ENCODE data around the gene KDM1B.
A peak's percentile ranks its signal among the peaks of the same experiment; 100 is the strongest.

Gene KDM1B

DNA sequence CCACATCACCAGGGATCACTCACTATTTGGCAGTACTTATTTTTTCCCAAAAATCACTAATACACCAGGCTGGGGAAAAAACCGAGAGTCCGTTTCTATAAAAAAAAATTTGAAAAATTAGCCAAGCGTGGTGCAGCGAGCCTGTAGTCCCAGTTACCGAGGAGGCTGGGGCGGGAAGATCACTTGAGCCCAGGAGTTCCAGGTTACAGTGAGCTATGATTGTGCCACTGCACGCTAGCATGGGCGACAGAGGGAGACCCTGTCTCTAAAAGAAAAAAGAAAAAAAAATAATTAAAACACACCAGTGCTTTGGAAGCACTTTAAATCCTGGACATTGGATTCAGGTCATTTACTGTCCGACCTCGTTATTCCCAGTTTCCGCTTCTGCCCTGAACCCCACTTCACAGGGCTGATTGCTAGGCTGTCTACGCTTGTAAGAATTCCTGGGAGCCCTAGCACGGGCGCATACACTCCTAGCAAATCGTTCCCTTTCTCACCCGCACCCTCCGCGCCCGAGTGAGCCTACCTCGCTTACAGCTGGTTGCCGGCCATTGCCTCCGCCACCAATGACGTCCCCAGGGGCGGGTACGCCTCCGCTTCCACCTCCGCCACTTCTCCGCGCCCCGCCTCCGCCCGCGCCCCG is 594 bp upstream of the KDM1B start, which contains the start of gene TPMT:
TPMT (minus strand) TSS at position 571 of the 643 bp plus-strand sequence. CDS start 5,950 bp downstream, outside the sequence.
- H3K79me2 ChIP-seq (ENCODE audit: insufficient read depth, low read length) = no peaks in the 10 kb centered on the region
- peaks cover 25% of the 10 kb centered on the region for H3K4me1 ChIP-seq (ENCODE audit: insufficient read depth, low read length, severe bottlenecking)
- H3K4me2 ChIP-seq (ENCODE audit: low read length) = peak within 1 kb of the TSS; percentile 82
- H2AFZ ChIP-seq (ENCODE audit: low read length) = no peak within 1 kb of the TSS
- H3K9me2 ChIP-seq (ENCODE audit: low read depth, low read length) = no peaks in the 10 kb centered on the region
- no peak for TF ChIP-seq EZH2 (IDR thresholded peaks at IDR 0.05; ENCODE audit: borderline replicate concordance, low read length)
- TF ChIP-seq, protein P1, sequence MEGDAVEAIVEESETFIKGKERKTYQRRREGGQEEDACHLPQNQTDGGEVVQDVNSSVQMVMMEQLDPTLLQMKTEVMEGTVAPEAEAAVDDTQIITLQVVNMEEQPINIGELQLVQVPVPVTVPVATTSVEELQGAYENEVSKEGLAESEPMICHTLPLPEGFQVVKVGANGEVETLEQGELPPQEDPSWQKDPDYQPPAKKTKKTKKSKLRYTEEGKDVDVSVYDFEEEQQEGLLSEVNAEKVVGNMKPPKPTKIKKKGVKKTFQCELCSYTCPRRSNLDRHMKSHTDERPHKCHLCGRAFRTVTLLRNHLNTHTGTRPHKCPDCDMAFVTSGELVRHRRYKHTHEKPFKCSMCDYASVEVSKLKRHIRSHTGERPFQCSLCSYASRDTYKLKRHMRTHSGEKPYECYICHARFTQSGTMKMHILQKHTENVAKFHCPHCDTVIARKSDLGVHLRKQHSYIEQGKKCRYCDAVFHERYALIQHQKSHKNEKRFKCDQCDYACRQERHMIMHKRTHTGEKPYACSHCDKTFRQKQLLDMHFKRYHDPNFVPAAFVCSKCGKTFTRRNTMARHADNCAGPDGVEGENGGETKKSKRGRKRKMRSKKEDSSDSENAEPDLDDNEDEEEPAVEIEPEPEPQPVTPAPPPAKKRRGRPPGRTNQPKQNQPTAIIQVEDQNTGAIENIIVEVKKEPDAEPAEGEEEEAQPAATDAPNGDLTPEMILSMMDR (IDR thresholded peaks at IDR 0.05; ENCODE audit: low read length) = no peak
- H3K4me3 ChIP-seq (ENCODE audit: low read depth, low read length, poor library complexity, severe bottlenecking) = peak within 1 kb of the TSS; percentile 92
- no peaks in the 10 kb centered on the region for H3K27me3 ChIP-seq (ENCODE audit: insufficient read depth, low read length)
- H3K9me3 ChIP-seq (ENCODE audit: low read length) = no peaks in the 10 kb centered on the region
- peaks cover 11% of the 10 kb centered on the region for H3K36me3 ChIP-seq (ENCODE audit: insufficient read depth, low read length)
- no peaks in the 10 kb centered on the region for H4K20me1 ChIP-seq (ENCODE audit: insufficient read depth, low read length)
- H3K9ac ChIP-seq (ENCODE audit: low read length) = peak within 1 kb of the TSS; percentile 94
- H3F3A ChIP-seq (ENCODE audit: insufficient read depth, low read length) = no peaks in the 10 kb centered on the region
- H3K27ac ChIP-seq (ENCODE audit: low read depth, low read length, poor library complexity, severe bottlenecking) = peak within 1 kb of the TSS; percentile 58

DNA sequence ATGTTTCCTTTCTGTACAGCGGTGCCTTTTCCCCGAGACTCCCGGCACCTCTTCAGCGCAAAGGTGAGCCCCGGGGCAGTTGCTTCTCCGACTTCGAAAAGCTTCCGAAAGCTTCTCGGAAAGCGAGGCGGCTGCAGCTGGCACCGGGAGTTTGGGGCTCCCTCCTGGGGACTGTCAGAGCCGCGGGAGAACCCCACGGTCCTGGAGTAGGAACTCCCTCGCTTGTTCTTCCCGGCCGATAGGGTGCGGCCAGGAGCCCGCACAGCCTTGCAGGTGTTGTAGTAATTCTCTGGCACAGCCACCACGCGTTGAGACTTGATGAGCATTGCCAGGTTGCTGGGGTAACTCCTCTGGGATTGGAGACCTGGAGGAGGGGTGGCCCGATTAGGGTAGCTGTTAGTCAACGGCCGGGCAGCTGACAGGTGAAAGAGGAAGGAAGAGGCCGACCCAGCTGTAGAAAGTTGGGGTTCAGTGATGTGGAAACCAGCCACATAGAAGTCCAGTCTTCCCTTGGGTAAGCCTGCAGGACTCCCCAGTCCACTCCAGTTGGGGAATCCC is 721 bp downstream of the KDM1B start:
- H3K27me3 ChIP-seq (ENCODE audit: insufficient read depth, low read length) = no peaks in the 10 kb centered on the region

DNA sequence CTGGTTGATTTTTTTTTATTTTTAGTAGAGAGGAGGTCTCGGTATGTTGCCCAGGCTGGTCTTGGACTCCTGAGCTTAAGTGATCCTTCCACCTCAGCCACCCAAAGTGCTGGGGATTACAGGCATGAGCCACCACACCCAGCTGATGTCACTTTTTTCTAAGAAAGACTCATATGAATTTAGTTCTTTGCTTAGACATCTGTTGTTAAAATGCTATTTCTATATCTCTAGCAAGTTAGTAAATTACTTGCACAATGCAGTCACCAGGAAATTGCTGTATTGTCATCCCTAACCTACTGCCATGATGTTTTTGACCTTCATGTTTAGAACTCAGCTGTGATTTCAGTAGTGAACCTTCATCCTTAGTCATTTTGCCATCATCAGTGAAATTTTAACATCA is 5.7 kb downstream of the KDM1B start:
- no peaks in the 10 kb centered on the region for H4K20me1 ChIP-seq (ENCODE audit: insufficient read depth, low read length)
- no peak overlapping the region for H3K9ac ChIP-seq (ENCODE audit: low read length)
- no peaks in the 10 kb centered on the region for H3K9me3 ChIP-seq (ENCODE audit: low read length)
- no peaks in the 10 kb centered on the region for H3F3A ChIP-seq (ENCODE audit: insufficient read depth, low read length)
- TF ChIP-seq, protein P1 (IDR thresholded peaks at IDR 0.05; ENCODE audit: low read length) = no peak
- no peak for TF ChIP-seq EZH2 (IDR thresholded peaks at IDR 0.05; ENCODE audit: borderline replicate concordance, low read length)
- no peaks in the 10 kb centered on the region for H3K9me2 ChIP-seq (ENCODE audit: low read depth, low read length)
- H3K79me2 ChIP-seq (ENCODE audit: insufficient read depth, low read length) = no peaks in the 10 kb centered on the region
- H3K4me2 ChIP-seq (ENCODE audit: low read length) = no peak overlapping the region
- H3K27me3 ChIP-seq (ENCODE audit: insufficient read depth, low read length) = no peaks in the 10 kb centered on the region
- no peak overlapping the region for H3K27ac ChIP-seq (ENCODE audit: low read depth, low read length, poor library complexity, severe bottlenecking)
- no peak overlapping the region for H2AFZ ChIP-seq (ENCODE audit: low read length)
- peaks cover 48% of the 10 kb centered on the region for H3K36me3 ChIP-seq (ENCODE audit: insufficient read depth, low read length)
- H3K4me1 ChIP-seq (ENCODE audit: insufficient read depth, low read length, severe bottlenecking) = peaks cover 6% of the 10 kb centered on the region
- no peak overlapping the region for H3K4me3 ChIP-seq (ENCODE audit: low read depth, low read length, poor library complexity, severe bottlenecking)

More for the DNA sequence above, 721 bp downstream of the KDM1B start:
- Histone ChIP-seq H2AFZ (ENCODE audit: low read length) (no peak overlapping the region), H3K9me2 (ENCODE audit: low read depth, low read length) (no peaks in the 10 kb centered on the region), H3K27ac (ENCODE audit: low read depth, low read length, poor library complexity, severe bottlenecking) (peak overlapping the region; percentile 58), H3F3A (ENCODE audit: insufficient read depth, low read length) (no peaks in the 10 kb centered on the region), H3K79me2 (ENCODE audit: insufficient read depth, low read length) (no peaks in the 10 kb centered on the region), H3K4me1 (ENCODE audit: insufficient read depth, low read length, severe bottlenecking) (peaks cover 25% of the 10 kb centered on the region), H3K4me2 (ENCODE audit: low read length) (peak overlapping the region; percentile 82), H3K4me3 (ENCODE audit: low read depth, low read length, poor library complexity, severe bottlenecking) (peak overlapping the region; percentile 92), H3K9ac (ENCODE audit: low read length) (peak overlapping the region; percentile 94), H4K20me1 (ENCODE audit: insufficient read depth, low read length) (no peaks in the 10 kb centered on the region), H3K36me3 (ENCODE audit: insufficient read depth, low read length) (peaks cover 12% of the 10 kb centered on the region), H3K9me3 (ENCODE audit: low read length) (no peaks in the 10 kb centered on the region)
- no peak for TF ChIP-seq EZH2 (IDR thresholded peaks at IDR 0.05; ENCODE audit: borderline replicate concordance, low read length)
- TF ChIP-seq, protein P1 (IDR thresholded peaks at IDR 0.05; ENCODE audit: low read length) = no peak
